T follicular helper cell (primary cell): ENCODE data around the gene KRT33B.

ENCODE experiments used
- DNase-seq: peaks from one replicate; pipeline ENCODE4 v3.0.0-alpha.2; 2020; ENCODE audit warnings: low read depth

Gene KRT33B

GRCh38 chr17:41325126-41325525 lies 44.5 kb downstream of the KRT33B start:
- no peak for DNase-seq

- no peak for DNase-seq
Measured at GRCh38 chr17:41324180-41325075, 45.2 kb downstream of the KRT33B start.

- DNase-seq = no peak
Measured at GRCh38 chr17:41322903-41323895, 46.4 kb downstream of the KRT33B start.

GRCh38 chr17:41322094-41322902 lies 47.3 kb downstream of the KRT33B start:
- DNase-seq = no peak

- DNase-seq = no peak
Measured at GRCh38 chr17:41318231-41318630, 51.4 kb downstream of the KRT33B start.

- no peak for DNase-seq
Measured at GRCh38 chr17:41315814-41316445, 53.7 kb downstream of the KRT33B start.

- DNase-seq = no peak
Measured at GRCh38 chr17:41315204-41315794, 54.3 kb downstream of the KRT33B start, which contains the start of gene KRTAP17-1. TSS of gene KRTAP17-1 (minus strand) at chr17:41315710. CDS start at chr17:41315650, 60 bp downstream.
